Measurements from ENCODE around the gene HSD17B10. TPM values are rescaled to one million over a fixed set of nuclear protein-coding genes. Genes with fewer than 3 reads are reported as not detected.
"Not testable (repeated sequence)": the region's sequence is repeated elsewhere in the genome, so short reads cannot be mapped to it uniquely, and the experiment has no call there.

Gene HSD17B10
- total RNA-seq, result 92.0 TPM

GRCh38 chrX:53433651-53434639 is at the start of gene HSD17B10:
Gene HSD17B10 (minus strand): TSS chrX:53434370. CDS start chrX:53434345, 25 bp downstream.
- DNase-seq (ENCODE audit: low spot score), result peak; percentile 88

DNA sequence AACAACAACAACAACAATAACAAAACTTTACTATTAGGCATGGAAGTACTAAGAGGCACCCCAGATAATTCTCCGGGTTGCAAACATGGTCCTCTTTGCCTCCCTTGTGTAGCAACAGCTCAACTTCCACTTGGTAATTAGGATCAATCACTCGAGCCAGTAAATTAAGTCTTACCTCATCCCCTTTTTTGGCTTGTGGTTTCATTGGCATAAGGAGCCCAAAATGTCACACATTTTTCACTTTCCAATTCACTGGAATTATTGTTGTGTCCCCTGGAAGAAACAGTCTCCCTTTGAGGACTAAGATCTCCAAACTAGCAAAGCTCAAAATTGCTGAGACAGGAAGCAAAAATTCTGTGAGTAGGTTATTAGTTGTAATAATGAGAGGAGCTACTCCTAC is 49.2 kb upstream of the HSD17B10 start:
- no peak for DNase-seq (ENCODE audit: low spot score)

DNA sequence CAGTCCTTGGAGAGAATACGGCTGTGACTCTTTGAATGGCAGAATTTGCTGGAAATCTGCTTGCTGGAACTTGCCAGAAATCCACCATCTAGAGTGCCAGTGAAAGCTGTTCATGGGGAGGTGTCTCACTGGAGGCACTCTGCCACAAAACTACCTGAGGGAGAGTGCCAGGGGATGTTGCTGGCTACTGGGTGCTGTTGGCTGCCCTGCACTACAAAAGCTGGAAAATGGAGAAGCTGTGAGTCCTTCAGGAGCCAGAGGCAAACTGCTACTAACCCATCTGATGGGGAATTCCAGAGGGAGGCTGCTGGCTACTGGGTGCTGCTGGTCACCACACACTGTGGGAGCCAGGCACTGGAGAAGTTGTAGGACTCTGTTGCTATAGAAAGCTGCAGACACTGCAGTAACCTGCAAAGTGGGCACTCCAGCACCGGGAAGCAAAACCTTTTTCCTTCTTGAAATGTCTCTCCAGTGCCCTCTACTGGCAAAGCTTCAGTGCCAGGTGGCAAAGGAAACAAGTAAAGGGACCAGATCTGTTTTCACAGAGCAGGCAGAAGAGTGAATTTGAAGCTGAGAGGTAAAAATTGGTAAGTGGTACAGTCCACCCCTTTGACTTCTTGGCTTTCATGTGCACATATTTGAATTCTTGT is 47.8 kb upstream of the HSD17B10 start:
- peak; percentile 55 for DNase-seq (ENCODE audit: low spot score)

GRCh38 chrX:53481093-53481492 is 46.9 kb upstream of the HSD17B10 start:
- no peak for DNase-seq (ENCODE audit: low spot score)

GRCh38 chrX:53479301-53479700 is 45.1 kb upstream of the HSD17B10 start:
- DNase-seq (ENCODE audit: low spot score), result no peak

GRCh38 chrX:53476371-53476770 is 42.2 kb upstream of the HSD17B10 start:
- no peak for DNase-seq (ENCODE audit: low spot score)

- DNase-seq (ENCODE audit: low spot score), result no peak
These were observed 40.5 kb upstream of the HSD17B10 start for GRCh38 chrX:53474707-53475106.

GRCh38 chrX:53471346-53471745 is 37.2 kb upstream of the HSD17B10 start:
- no peak for DNase-seq (ENCODE audit: low spot score)

DNA sequence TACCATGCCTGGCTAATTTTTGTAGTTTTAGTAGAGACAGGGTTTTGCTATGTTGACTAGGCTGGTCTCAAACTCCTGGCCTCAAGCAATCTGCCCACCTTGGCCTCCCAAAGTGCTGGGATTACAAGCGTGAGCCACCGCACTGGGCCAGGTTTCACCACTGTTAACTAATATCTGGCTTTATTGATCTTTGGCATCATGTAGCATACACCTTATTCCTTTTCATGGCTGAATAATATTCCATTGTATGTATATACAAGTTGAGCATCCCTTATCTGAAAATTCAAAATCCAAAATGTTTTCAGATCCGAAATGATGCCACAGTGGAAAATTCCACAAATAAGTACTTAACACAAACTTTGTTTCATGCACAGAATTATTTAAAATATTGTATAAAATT is 34.5 kb upstream of the HSD17B10 start:
- not testable (repeated sequence) for DNase-seq (ENCODE audit: low spot score)

GRCh38 chrX:53458082-53458481 is 23.9 kb upstream of the HSD17B10 start:
- no peak for DNase-seq (ENCODE audit: low spot score)

DNA sequence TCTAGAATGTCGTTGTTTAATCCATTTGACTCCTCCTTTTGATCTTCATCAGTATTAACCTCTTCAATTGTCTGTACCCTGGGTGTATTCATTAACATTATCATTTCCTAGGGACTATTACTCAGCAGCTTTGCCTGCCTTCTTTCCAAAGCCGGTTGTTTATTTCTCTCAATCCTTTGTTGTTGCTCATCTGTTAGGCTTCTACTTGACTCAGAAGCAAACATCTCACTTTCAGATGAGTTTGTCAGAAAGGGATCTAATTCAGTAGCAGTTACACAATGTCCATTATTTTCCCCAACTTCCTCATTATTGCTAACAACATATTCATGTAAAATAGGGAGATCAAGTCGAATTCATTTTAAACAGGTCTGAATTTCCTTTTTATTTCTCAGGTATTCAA is 22.1 kb upstream of the HSD17B10 start:
- no peak for DNase-seq (ENCODE audit: low spot score)

GRCh38 chrX:53452812-53453211 is 18.6 kb upstream of the HSD17B10 start:
- DNase-seq (ENCODE audit: low spot score), result no peak

DNA sequence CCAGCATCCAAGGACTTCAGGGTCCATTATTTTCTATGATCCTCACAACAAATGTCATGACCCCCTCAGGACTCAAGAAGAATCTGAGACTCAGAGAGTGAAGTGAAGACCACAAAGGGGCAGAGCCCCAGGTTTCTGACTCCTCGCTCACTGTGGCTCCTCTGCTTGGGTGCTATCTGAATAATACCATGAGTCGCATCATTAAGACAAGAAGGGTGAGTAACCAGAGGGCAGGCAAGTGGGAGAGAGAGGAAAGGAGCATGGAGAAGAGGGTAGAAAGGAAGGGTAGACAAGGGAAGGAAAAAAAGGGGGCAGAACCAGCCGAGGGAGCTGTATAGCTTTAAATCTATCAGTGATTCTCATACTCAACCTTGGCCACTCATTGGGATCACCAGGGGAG is 15.5 kb upstream of the HSD17B10 start:
- DNase-seq (ENCODE audit: low spot score), result no peak

DNA sequence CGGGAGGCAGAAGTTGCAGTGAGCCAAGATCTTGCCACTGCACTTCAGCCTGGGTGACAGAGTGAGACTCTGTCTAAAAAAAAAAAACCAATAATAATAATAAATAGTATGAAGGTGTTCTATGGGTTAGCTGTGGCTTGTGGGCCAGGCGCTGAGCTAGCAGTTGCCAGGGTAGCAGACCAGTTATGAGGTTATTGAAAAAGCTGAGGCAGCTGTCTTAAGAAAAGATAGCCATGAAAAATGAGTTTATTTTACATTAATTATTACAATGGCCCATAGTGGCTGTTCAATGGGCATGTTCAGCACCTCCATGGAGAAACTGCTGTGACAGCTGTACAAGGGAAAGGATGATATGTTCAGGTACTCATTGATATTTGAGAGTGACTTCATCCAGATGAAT is 13.3 kb upstream of the HSD17B10 start:
- DNase-seq (ENCODE audit: low spot score), result no peak

GRCh38 chrX:53445977-53446376 is 11.8 kb upstream of the HSD17B10 start:
- no peak for DNase-seq (ENCODE audit: low spot score)

DNA sequence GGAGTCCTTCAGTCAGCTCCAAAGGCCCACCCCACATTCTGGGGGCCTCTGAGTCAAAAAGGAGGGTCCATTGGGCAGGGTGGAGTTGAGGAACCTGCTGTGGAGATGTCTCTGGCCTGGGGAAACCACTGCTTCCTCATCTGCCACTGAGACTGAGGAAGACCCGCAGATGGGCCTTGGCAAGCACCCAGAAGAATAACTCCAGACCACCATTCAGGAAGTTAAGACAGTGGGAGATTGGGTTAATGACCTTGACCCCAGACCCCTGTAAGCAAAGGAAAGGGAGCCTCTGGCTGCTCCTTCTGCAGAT is 8.1 kb upstream of the HSD17B10 start:
- no peak for DNase-seq (ENCODE audit: low spot score)

GRCh38 chrX:53441531-53442321 is 7.6 kb upstream of the HSD17B10 start:
- peak; percentile 65 for DNase-seq (ENCODE audit: low spot score)

GRCh38 chrX:53440621-53441517 is 6.7 kb upstream of the HSD17B10 start:
- DNase-seq (ENCODE audit: low spot score), result peak; percentile 72

GRCh38 chrX:53440101-53440500 is 5.9 kb upstream of the HSD17B10 start:
- DNase-seq (ENCODE audit: low spot score), result no peak

GRCh38 chrX:53438832-53439230 is 4.7 kb upstream of the HSD17B10 start:
- no peak for DNase-seq (ENCODE audit: low spot score)

- DNase-seq (ENCODE audit: low spot score), result no peak
These were observed 4.1 kb upstream of the HSD17B10 start for GRCh38 chrX:53438174-53438831.
